Measurements from ENCODE around the gene ZDHHC14. TPM values are rescaled to one million over a fixed set of nuclear protein-coding genes. Genes with fewer than 3 reads are reported as not detected.

ZDHHC14 gene
- total and polyA plus RNA-seq, 2 of the 8 experiments (the other 6 are each of a cell fraction or from before 2014, with no cell fraction given) = 2.9 to 5.3 TPM

DNA sequence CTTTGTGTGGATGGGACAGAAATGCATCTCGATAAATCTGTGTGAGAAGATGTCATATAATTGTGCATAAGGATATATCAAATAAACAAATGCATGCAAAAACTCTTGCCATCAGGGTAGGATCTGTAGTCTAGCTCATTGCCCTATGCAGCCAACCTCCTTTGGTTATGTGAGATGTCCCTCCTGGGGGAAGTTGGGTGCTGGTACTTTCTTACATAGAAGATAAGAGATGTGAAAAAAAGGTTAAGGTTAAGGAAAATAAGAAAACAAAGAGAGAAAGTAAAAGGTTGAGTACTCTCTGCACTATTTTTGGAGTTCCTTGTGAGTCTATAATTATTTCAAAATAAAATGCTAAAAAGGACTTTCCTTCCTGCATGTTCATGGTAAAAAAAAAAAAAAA lies 30.4 kb downstream of the ZDHHC14 start:
- Histone ChIP-seq H3K14ac (ENCODE audit: insufficient read length) (no peak overlapping the region), H2BK20ac (ENCODE audit: low read length) (no peak overlapping the region), H2AFZ (ENCODE audit: low read length) (no peak overlapping the region), H2BK15ac (ENCODE audit: low read length) (no peak overlapping the region), H4K8ac (ENCODE audit: extremely low read depth, insufficient read depth, low read length) (no peak overlapping the region), H3K27me3 (replicated peaks in 1 of 4; ENCODE audit: control insufficient read depth in 3 of 4, extremely low read depth in 1 of 4, insufficient read depth in 3 of 4, low read length in 3 of 4) (no peaks in the 10 kb centered on the region), H2BK12ac (ENCODE audit: low read depth, low read length) (no peak overlapping the region), H4K5ac (ENCODE audit: insufficient read length, low read depth, low read length) (no peak overlapping the region), H3K4me3 (ENCODE audit: extremely low read depth in 1 of 4, insufficient read depth in 2 of 4, low read depth in 3 of 4, low read length in 4 of 4) (no peak overlapping the region), H3K4me2 (ENCODE audit: insufficient read depth in 1 of 2, low read depth in 2 of 2, low read length in 2 of 2) (no peak overlapping the region), H3K23ac (ENCODE audit: insufficient read length) (no peak overlapping the region), H3K4me1 (replicated peaks in 1 of 4; ENCODE audit: control insufficient read depth in 3 of 4, insufficient read depth in 4 of 4, low read length in 3 of 4) (peaks cover 0 to 3% (median 1%) of the 10 kb centered on the region in 4 experiments; a peak in 3 of 7 replicates), H2BK120ac (replicated peaks; ENCODE audit: low read depth, low read length) (no peak overlapping the region), H3K18ac (ENCODE audit: extremely low read depth, low read length) (no peak overlapping the region), H3K79me2 (ENCODE audit: control insufficient read depth in 1 of 2, insufficient read depth in 2 of 2, low read length in 2 of 2) (no peaks in the 10 kb centered on the region), H3K56ac (replicated peaks; ENCODE audit: insufficient read length, low read depth, low read length) (no peak overlapping the region), H3K79me1 (ENCODE audit: low read depth, low read length) (no peaks in the 10 kb centered on the region; the same call in 1 of the 2 replicates), H2BK5ac (ENCODE audit: low read depth, low read length) (no peak overlapping the region), H3K36me3 (ENCODE audit: control insufficient read depth in 2 of 4, insufficient read depth in 4 of 4, low read length in 3 of 4) (no peaks in the 10 kb centered on the region), H4K91ac (replicated peaks; ENCODE audit: insufficient read length, low read length) (no peak overlapping the region), H2AK5ac (ENCODE audit: low read depth, low read length) (no peak overlapping the region), H3K9me3 (ENCODE audit: insufficient read depth in 2 of 2, low read depth in 1 of 2, low read length in 1 of 2) (no peaks in the 10 kb centered on the region), H3K27ac (ENCODE audit: low read depth, low read length) (no peak overlapping the region), H3K4ac (replicated peaks; ENCODE audit: insufficient read length, low read depth, low read length) (no peak overlapping the region), H3K23me2 (ENCODE audit: low read depth, low read length) (no peaks in the 10 kb centered on the region), H3K9ac (replicated peaks in 1 of 4; ENCODE audit: extremely low read depth in 1 of 4, low read depth in 3 of 4, low read length in 3 of 4) (no peak overlapping the region), H4K20me1 (replicated peaks in 1 of 2; ENCODE audit: control insufficient read depth in 1 of 2, insufficient read depth in 2 of 2, low read length in 2 of 2) (no peaks in the 10 kb centered on the region)
- CTCF ChIA-PET (ENCODE audit: partially characterized antibody) = interaction anchor here (0.8 to 1.1 kb wide), 3 partner anchors 11 to 72 kb away, joined by 3 read pairs; no protein-coding TSS in a partner anchor
- DNase-seq (ENCODE audit: low read depth in 1 of 2, low spot score in 2 of 2) (no peak), FAIRE-seq (no peak)
- POLR2A ChIA-PET (ENCODE audit: partially characterized antibody) = no interaction called here
- 91% methylated on average over 1 of the region's 1 CpG; no CpG with 5 or more reads in 1 of the 2 experiments for WGBS, 2 experiments (ENCODE audit: extremely low coverage in 1 of 2, insufficient coverage in 1 of 2, insufficient read length in 1 of 2, insufficient replicate concordance in 2 of 2, low coverage in 1 of 2, low lambda C conversion rate in 2 of 2, missing lambda C conversion rate in 1 of 2)
- TF ChIP-seq TAF1 (IDR thresholded peaks at IDR 0.05; ENCODE audit: low read depth, low read length) = no peak
- no peak for TF ChIP-seq YY1 (IDR thresholded peaks at IDR 0.05; ENCODE audit: low read depth, low read length)
- no peak for TF ChIP-seq EZH2 (IDR thresholded peaks at IDR 0.05; ENCODE audit: low read depth, low read length, severe bottlenecking)
- no peak for TF ChIP-seq CBX8 (IDR thresholded peaks at IDR 0.05; ENCODE audit: borderline replicate concordance, low read depth, low read length)
- TF ChIP-seq PHF8 (conservative IDR thresholded peaks at IDR 0.05; ENCODE audit: low read depth, low read length) = no peak
- no peak for TF ChIP-seq CHD2 (IDR thresholded peaks at IDR 0.05; ENCODE audit: low read length)
- no peak for TF ChIP-seq USF2 (IDR thresholded peaks at IDR 0.05; ENCODE audit: low read length)
- no peak for TF ChIP-seq RXRA (IDR thresholded peaks at IDR 0.05; ENCODE audit: insufficient read depth, low read depth, low read length)
- no peak for TF ChIP-seq SIX5 (IDR thresholded peaks at IDR 0.05; ENCODE audit: low read depth, low read length)
- TF ChIP-seq EP300 (IDR thresholded peaks at IDR 0.05; ENCODE audit: borderline replicate concordance in 1 of 2, low read depth in 2 of 2, low read length in 2 of 2) = no peak
